Endothelial cell of umbilical vein (primary cell): ENCODE measurements around the gene C3orf52. TPM values are rescaled to one million over a fixed set of nuclear protein-coding genes. Genes with fewer than 3 reads are reported as not detected.

Experiments used
- BruUV-seq: library from RNA; stranded (reverse); fragments of 400-500 nt; replicated peaks from 2 replicates; lab custom pipeline; 2021; lab: Mats Ljungman, UMichigan
- CTCF ChIA-PET: fragments of 300-600, 350-600 bp; sonication (Branson Sonifier 250); formaldehyde crosslinking; loops from one replicate; lab custom pipeline; 2021; ENCODE audit warnings: antibody characterized with exemption, inconsistent platforms; lab: Charles Lee
- POLR2A ChIA-PET: fragments of 300-600, 350-600 bp; sonication (Branson Sonifier 250); formaldehyde crosslinking; loops from one replicate; lab custom pipeline; 2021; ENCODE audit warnings: antibody characterized with exemption, inconsistent platforms; lab: Charles Lee
- DNase-seq: peaks from one replicate; pipeline ENCODE4 v3.0.0-alpha.2; 2011; ENCODE audit warnings: low read depth, low spot score
- FAIRE-seq: peaks from 2 replicates; lab custom pipeline; 2011; peaks lifted over from hg19 to GRCh38; lab: Jason Lieb, UNC
- H2AFZ ChIP-seq: 2 replicates; pipeline ENCODE4 v1.6.0; 2012; ENCODE audit warnings: low read depth, low read length, control low read depth, inconsistent platforms
- H3K27ac ChIP-seq: 2 replicates; pipeline ENCODE4 v1.5.1; 2011; ENCODE audit warnings: low read depth, mild to moderate bottlenecking, control low read depth, low read length, moderate library complexity; ENCODE audit not compliant: insufficient read depth
- H3K27me3 ChIP-seq, 2 experiments: 2 replicates each; pipeline versions ENCODE4 v1.6.0 to v1.6.1; 2011; ENCODE audit warnings: low read length in 2 of 2, mixed read lengths in 1 of 2; ENCODE audit not compliant: control insufficient read depth in 2 of 2, insufficient read depth in 2 of 2
- H3K36me3 ChIP-seq, 2 experiments: 2 replicates in 1 of 2; 3 replicates in 1 of 2; pipeline ENCODE4 v1.5.1; 2011; ENCODE audit warnings: low read length in 2 of 2, mild to moderate bottlenecking in 1 of 2, moderate library complexity in 1 of 2; ENCODE audit not compliant: control insufficient read depth in 2 of 2, insufficient read depth in 2 of 2; ENCODE audit errors: extremely low read depth in 1 of 2
- H3K4me1 ChIP-seq: 3 replicates; pipeline ENCODE4 v1.5.1; 2011; ENCODE audit warnings: mild to moderate bottlenecking, low read length; ENCODE audit not compliant: control insufficient read depth, insufficient read depth; ENCODE audit errors: extremely low read depth
- H3K4me2 ChIP-seq: 2 replicates; pipeline ENCODE4 v1.6.1; 2011; ENCODE audit warnings: low read length, control low read depth, mixed read lengths; ENCODE audit not compliant: insufficient read depth
- H3K4me3 ChIP-seq, 3 experiments: fragments of 200-600 bp in 1 of 3; sonication (generic), shearing (Covaris generic) in 1 of 3; replicated peaks in 1 of 3; 2 replicates each; pipeline ENCODE4 v1.5.1; 2011 to 2016; ENCODE audit warnings: control low read depth in 3 of 3, low read length in 3 of 3, mild to moderate bottlenecking in 2 of 3, inconsistent platforms in 1 of 3, low read depth in 1 of 3, moderate library complexity in 1 of 3; ENCODE audit not compliant: insufficient read depth in 1 of 3
- H3K79me2 ChIP-seq: 2 replicates; pipeline ENCODE4 v1.6.0; 2012; ENCODE audit warnings: low read length, inconsistent platforms; ENCODE audit not compliant: control insufficient read depth, insufficient read depth
- H3K9ac ChIP-seq: replicated peaks from 2 replicates; pipeline ENCODE3; 2011; ENCODE audit warnings: low read length, control low read depth; ENCODE audit not compliant: insufficient read depth; ENCODE audit errors: extremely low read depth
- H3K9me1 ChIP-seq: replicated peaks from 3 replicates; pipeline ENCODE4 v1.6.0; 2011; ENCODE audit warnings: mild to moderate bottlenecking, low read length; ENCODE audit not compliant: control insufficient read depth, insufficient read depth; ENCODE audit errors: extremely low read depth
- H3K9me3 ChIP-seq: replicated peaks from 2 replicates; pipeline ENCODE4 v1.5.1; 2012; ENCODE audit warnings: low read length, inconsistent platforms; ENCODE audit not compliant: control insufficient read depth, insufficient read depth
- H4K20me1 ChIP-seq: replicated peaks from 2 replicates; pipeline ENCODE3; 2011; ENCODE audit warnings: mild to moderate bottlenecking, low read length; ENCODE audit not compliant: control insufficient read depth, insufficient read depth; ENCODE audit errors: extremely low read depth
- CTCF ChIP-seq, 2 donors: IDR thresholded peaks; 1 replicate in 1 of 2; 2 replicates in 1 of 2; pipeline ENCODE4 v1.5.1; 2011; ENCODE audit warnings: low read length in 2 of 2, mild to moderate bottlenecking in 2 of 2, moderate library complexity in 2 of 2, control low read depth in 1 of 2, inconsistent platforms in 1 of 2, low read depth in 1 of 2; ENCODE audit not compliant: insufficient read depth in 1 of 2; ENCODE audit errors: extremely low read depth in 1 of 2
- EZH2 ChIP-seq: IDR thresholded peaks from 2 replicates; pipeline ENCODE4 v1.6.1; 2012; ENCODE audit warnings: borderline replicate concordance, low read depth, mild to moderate bottlenecking, moderate library complexity, low read length, inconsistent platforms; ENCODE audit not compliant: severe bottlenecking
- FOS ChIP-seq: IDR thresholded peaks from 2 replicates; pipeline ENCODE4 v1.6.1; 2011; ENCODE audit warnings: mild to moderate bottlenecking, low read length, moderate library complexity, borderline replicate concordance; ENCODE audit not compliant: insufficient read depth
- GATA2 ChIP-seq: IDR thresholded peaks from 2 replicates; pipeline ENCODE4 v1.7.0; 2011; ENCODE audit warnings: low read depth, mild to moderate bottlenecking, moderate library complexity, mixed read lengths, low read length; ENCODE audit not compliant: insufficient read length, insufficient read depth
- JUN ChIP-seq: IDR thresholded peaks from 2 replicates; pipeline ENCODE4 v1.6.1; 2011; ENCODE audit warnings: borderline replicate concordance, low read depth; ENCODE audit not compliant: insufficient read length, insufficient read depth
- MYC ChIP-seq: IDR thresholded peaks from one replicate; pipeline ENCODE4 v1.6.1; 2011; ENCODE audit warnings: mild to moderate bottlenecking, low read depth, low read length
- POLR2A ChIP-seq: IDR thresholded peaks from 2 replicates; pipeline ENCODE4 v1.6.1; 2012; ENCODE audit warnings: low read depth, mild to moderate bottlenecking, control low read depth, low read length
- POLR2AphosphoS5 ChIP-seq: IDR thresholded peaks from 2 replicates; pipeline ENCODE4 v1.6.1; 2012; ENCODE audit warnings: low read depth, mild to moderate bottlenecking, control low read depth, low read length, moderate library complexity; ENCODE audit not compliant: insufficient read depth
- dilution Hi-C: fragments of 300-500 bp; cut with MboI; formaldehyde crosslinking; loops from one replicate; pipeline ENCODE4 v1.15.0; 2019; ENCODE audit warnings: low sequenced_read_pairs; ENCODE audit not compliant: extremely low pct_ligation_motif_present
- intact Hi-C: fragments of 100-400 bp; cut with micrococcal nuclease; formaldehyde crosslinking; loops from one replicate; pipeline ENCODE4 v1.10.0; 2022
- polyA plus RNA-seq, 4 experiments: library from polyadenylated mRNA; depleted of rRNA in 3 of 4; stranded (reverse) in 3 of 4; unstranded in 1 of 4; fragments of >200 nt; gene quantifications; 2 replicates each; pipeline versions ENCODE4 v1.2.1 to v1.2.3, GENCODE V29; 2011 to 2012; ENCODE audit warnings: missing spikeins in 1 of 4
- total RNA-seq: library from RNA; stranded (reverse); gene quantifications from 2 replicates; pipeline ENCODE4 v1.2.3, GENCODE V29; 2021
- TF ChIP-seq, protein P1 (sequence below): IDR thresholded peaks from 2 replicates; pipeline ENCODE4 v1.6.1; 2011; ENCODE audit not compliant: insufficient read depth, insufficient read length

C3orf52 gene
- total and polyA plus RNA-seq, 2 donors (not counting 3 experiments of a cell fraction or from before 2014, with no cell fraction given): 4.2 to 4.6 TPM

- TF ChIP-seq, protein P1, sequence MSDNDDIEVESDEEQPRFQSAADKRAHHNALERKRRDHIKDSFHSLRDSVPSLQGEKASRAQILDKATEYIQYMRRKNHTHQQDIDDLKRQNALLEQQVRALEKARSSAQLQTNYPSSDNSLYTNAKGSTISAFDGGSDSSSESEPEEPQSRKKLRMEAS: no peak
- TF ChIP-seq EZH2 (no peak), FOS (no peak), GATA2 (no peak), POLR2A (no peak), MYC (no peak), CTCF (IDR thresholded peaks at IDR 0.05; ENCODE audit: extremely low read depth in 1 of 2, insufficient read depth in 1 of 2, low read depth in 1 of 2, low read length in 2 of 2) (no peak), POLR2AphosphoS5 (no peak), JUN (no peak)
- DNase-seq (no peak), FAIRE-seq (peak; percentile 40)
- Histone ChIP-seq H3K36me3 (no peaks in the 10 kb centered on the region), H4K20me1 (no peaks in the 10 kb centered on the region), H3K79me2 (no peaks in the 10 kb centered on the region), H3K4me1 (no peaks in the 10 kb centered on the region), H3K27ac (no peak overlapping the region), H3K9ac (no peak overlapping the region), H2AFZ (no peak overlapping the region), H3K4me2 (no peak overlapping the region), H3K27me3 (no peaks in the 10 kb centered on the region), H3K4me3 (no peak overlapping the region), H3K9me3 (no peaks in the 10 kb centered on the region), H3K9me1 (no peaks in the 10 kb centered on the region)
- ChIA-PET CTCF (interaction anchor here (1.2 to 3.0 kb wide), 4 partner anchors 9 to 393 kb away, joined by 3 to 12 read pairs (median 5); no protein-coding TSS in a partner anchor), POLR2A (no interaction called here)
- no TSS peak for BruUV-seq
- dilution Hi-C loops: no loop called here
- intact Hi-C loops: no loop called here
These were observed 41.6 kb downstream of the C3orf52 start for GRCh38 chr3:112127522-112128494.
